Activated CD4-positive, alpha-beta T cell treated with anti-CD3 and anti-CD28 coated beads, Interleukin-2, Interleukin-4, amounts not matched to agents 100 ng/mL and 50 ng/mL, durations not matched to agents 16 hours and 8 hours (primary cell): ENCODE data around the gene SHANK2.
"Not testable (repeated sequence)": the region's sequence is repeated elsewhere in the genome, so short reads cannot be mapped to it uniquely, and the experiment has no call there.

ENCODE experiments used
- DNase-seq: peaks from one replicate; pipeline ENCODE4 v3.0.0-alpha.2; 2020; ENCODE audit warnings: low spot score

SHANK2 gene

GRCh38 chr11:71245601-71246391, 6.6 kb downstream of the SHANK2 start:
- no peak for DNase-seq

- DNase-seq, result no peak
Measured at GRCh38 chr11:71244116-71244810, 8.1 kb downstream of the SHANK2 start.

- DNase-seq, result no peak
Measured at GRCh38 chr11:71242391-71242790, 10.0 kb downstream of the SHANK2 start.

GRCh38 chr11:71241721-71242259, 10.6 kb downstream of the SHANK2 start:
- no peak for DNase-seq

- DNase-seq, result no peak
Measured at GRCh38 chr11:71240865-71241691, 11.3 kb downstream of the SHANK2 start.

- DNase-seq, result no peak
Measured at GRCh38 chr11:71240061-71240690, 12.2 kb downstream of the SHANK2 start.

GRCh38 chr11:71239581-71239980, 12.8 kb downstream of the SHANK2 start:
- DNase-seq, result no peak

- no peak for DNase-seq
Measured at GRCh38 chr11:71238941-71239340, 13.4 kb downstream of the SHANK2 start.

GRCh38 chr11:71238285-71238875, 14.0 kb downstream of the SHANK2 start:
- DNase-seq, result no peak

- no peak for DNase-seq
Measured at GRCh38 chr11:71237853-71238252, 14.5 kb downstream of the SHANK2 start.

- DNase-seq, result no peak
Measured at GRCh38 chr11:71236836-71237475, 15.4 kb downstream of the SHANK2 start.

GRCh38 chr11:71235719-71236118, 16.7 kb downstream of the SHANK2 start:
- DNase-seq, result no peak

GRCh38 chr11:71233896-71234852, 18.2 kb downstream of the SHANK2 start:
- DNase-seq, result not testable (repeated sequence)

GRCh38 chr11:71232364-71232763, 20.0 kb downstream of the SHANK2 start:
- DNase-seq, result no peak

- DNase-seq, result no peak
Measured at GRCh38 chr11:71228961-71229360, 23.4 kb downstream of the SHANK2 start.

- no peak for DNase-seq
Measured at GRCh38 chr11:71227058-71227659, 25.2 kb downstream of the SHANK2 start.

- DNase-seq, result no peak
Measured at GRCh38 chr11:71223671-71224660, 28.4 kb downstream of the SHANK2 start.

GRCh38 chr11:71223081-71223405, 29.3 kb downstream of the SHANK2 start:
- DNase-seq, result no peak
